Epithelial cell of umbilical artery (primary cell): ENCODE measurements around the gene ACP4. TPM values are rescaled to one million over a fixed set of nuclear protein-coding genes. Genes with fewer than 3 reads are reported as not detected.

ENCODE experiments used
- total RNA-seq: library from RNA; depleted of rRNA; stranded (reverse); fragments of >200 nt; gene quantifications from 2 replicates; pipeline ENCODE4 v1.2.3, GENCODE V29; 2014

Gene ACP4, protein sequence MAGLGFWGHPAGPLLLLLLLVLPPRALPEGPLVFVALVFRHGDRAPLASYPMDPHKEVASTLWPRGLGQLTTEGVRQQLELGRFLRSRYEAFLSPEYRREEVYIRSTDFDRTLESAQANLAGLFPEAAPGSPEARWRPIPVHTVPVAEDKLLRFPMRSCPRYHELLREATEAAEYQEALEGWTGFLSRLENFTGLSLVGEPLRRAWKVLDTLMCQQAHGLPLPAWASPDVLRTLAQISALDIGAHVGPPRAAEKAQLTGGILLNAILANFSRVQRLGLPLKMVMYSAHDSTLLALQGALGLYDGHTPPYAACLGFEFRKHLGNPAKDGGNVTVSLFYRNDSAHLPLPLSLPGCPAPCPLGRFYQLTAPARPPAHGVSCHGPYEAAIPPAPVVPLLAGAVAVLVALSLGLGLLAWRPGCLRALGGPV
- not detected in 2 replicates for total RNA-seq

DNA sequence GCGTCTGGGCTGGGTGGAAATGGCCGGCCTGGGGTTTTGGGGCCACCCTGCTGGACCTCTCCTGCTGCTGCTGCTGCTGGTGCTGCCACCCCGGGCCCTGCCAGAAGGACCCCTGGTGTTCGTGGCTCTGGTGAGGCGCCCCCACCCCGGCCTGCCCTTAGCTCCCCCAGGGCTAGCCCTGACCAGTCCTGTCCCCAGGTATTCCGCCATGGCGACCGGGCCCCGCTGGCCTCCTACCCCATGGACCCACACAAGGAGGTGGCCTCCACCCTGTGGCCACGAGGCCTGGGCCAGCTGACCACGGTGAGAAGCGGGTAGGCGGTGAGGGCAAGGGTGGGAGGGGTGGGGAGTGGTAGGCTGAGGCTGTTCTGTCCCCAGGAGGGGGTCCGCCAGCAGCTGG is at the start of gene ACP4:
TSS of gene ACP4 (plus strand) at position 20 of the 400 bp plus-strand sequence. CDS start at position 20, 0 bp downstream.

DNA sequence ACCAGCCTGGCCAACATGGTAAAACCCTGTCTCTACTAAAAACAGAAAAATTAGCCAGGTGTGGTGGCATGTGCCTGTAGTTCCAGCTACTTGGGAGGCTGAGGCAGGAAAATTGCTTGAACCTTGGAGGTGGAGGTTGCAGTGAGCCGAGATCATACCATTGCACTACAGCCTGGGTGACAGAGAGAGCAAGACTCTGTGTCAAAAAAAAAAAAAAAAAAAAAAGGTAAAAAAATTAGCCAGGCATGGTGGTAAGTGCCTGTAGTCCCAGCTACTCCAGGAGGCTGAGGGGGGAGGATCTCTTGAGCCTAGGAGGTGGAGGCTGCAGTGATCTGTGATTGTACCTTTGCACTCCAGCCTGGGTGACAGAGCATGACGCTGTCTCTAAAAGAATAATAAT is 20.1 kb upstream of the ACP4 start, which contains the start of gene GPR32:
TSS of gene GPR32 (plus strand) at position 301 of the 400 bp plus-strand sequence. CDS start 137 bp downstream, outside the sequence.

DNA sequence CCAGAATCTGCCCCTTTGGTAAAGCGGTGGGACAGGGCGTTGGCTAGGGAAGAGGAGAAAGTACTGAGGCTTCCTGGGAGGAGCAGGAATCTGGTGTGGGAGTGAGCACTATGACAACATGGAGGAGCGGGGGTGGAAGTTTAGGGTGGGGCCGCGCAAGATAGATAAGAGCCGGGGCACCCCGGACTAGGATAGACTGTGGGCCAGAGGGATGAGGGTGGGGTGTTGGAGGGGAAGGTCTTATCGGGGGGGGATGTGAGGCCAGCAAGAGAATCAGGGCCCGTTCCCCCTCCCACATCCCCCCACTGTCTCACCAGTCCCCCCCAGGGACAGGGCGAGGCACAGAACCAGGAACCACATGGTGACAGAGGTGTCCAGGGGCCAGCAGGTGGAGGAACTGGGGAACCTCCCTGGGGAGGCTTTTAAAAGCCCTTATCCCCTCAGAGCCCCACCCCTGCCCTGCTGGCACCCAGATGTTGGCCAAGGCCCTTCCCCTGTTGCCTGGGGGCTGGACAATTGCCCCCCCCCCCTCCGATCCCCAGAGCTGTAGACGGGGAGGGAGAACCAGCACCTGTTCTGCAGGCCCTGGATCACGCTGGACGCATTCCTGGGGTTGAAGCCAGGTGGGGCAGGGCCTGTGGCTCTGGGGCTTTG is 33.3 kb downstream of the ACP4 start, which contains the start of gene KLK1:
TSS of gene KLK1 (minus strand) at position 399 of the 654 bp plus-strand sequence. CDS start at position 360, 39 bp downstream.

DNA sequence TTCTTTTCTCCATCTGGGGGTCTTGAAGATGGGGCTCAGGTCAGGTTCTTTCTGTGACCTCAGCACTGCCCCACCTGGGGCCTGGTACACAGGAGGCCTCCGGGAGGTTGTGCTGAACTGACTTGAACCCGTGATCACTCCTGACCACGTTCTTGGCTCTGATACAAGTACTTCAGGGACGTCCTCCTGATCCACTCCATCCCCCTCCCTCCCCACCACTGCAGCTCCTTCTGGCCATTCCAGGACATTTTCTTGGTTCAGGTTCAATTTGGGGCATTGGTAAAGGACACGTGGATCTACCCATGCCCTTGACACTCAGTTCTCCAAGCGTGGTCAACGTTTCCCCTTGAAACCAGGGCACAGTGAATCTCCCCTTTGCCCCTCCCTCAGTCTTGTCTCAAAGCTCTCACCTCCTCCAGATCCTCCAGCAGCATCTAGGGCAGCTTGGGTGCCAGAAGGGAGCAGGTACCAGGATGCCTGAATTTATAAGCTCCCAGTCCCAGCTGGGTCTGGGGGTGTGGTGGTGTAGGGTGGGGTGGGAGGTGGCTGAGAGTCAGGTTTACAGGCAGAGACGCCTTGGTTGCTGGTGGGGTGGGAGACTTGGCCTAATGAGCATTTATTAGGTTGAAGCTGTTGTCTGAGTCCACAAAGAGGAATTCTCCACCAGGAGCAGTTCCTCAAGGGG is 43.0 kb downstream of the ACP4 start, which contains the start of gene KLK15:
TSS of gene KLK15 (minus strand) at position 458 of the 685 bp plus-strand sequence. CDS start 2,082 bp downstream, outside the sequence.

Other genes starting within 250 kb of the ACP4 start
- under 0.01 TPM in 1 of 2 replicates, not detected in the other for gene LRRC4B, start 222.0 kb upstream of the ACP4 start, total RNA-seq
- gene SYT3, start 150.5 kb upstream of the ACP4 start, total RNA-seq = under 0.01 and 0.15 TPM in 2 replicates
- gene C19orf81, start 141.0 kb upstream of the ACP4 start, total RNA-seq = 2.7 TPM in 1 of 2 replicates, not detected in the other
- gene SHANK1, start 70.6 kb upstream of the ACP4 start, total RNA-seq = 0.97 and 1.8 TPM in 2 replicates
- gene CLEC11A, start 67.1 kb upstream of the ACP4 start, total RNA-seq = 22.4 and 27.4 TPM in 2 replicates
- gene GPR32, start 20.0 kb upstream of the ACP4 start, total RNA-seq = not detected in 2 replicates
- gene KLK1, start 33.4 kb downstream of the ACP4 start, total RNA-seq = not detected in 2 replicates
- gene KLK15, start 43.2 kb downstream of the ACP4 start, total RNA-seq = not detected in 2 replicates
- not detected in 2 replicates for gene KLK3, start 64.5 kb downstream of the ACP4 start, total RNA-seq
- gene KLK2, start 83.0 kb downstream of the ACP4 start, total RNA-seq = not detected in 2 replicates
- not detected in 2 replicates for gene KLK4, start 121.0 kb downstream of the ACP4 start, total RNA-seq
- gene KLK5, start 162.6 kb downstream of the ACP4 start, total RNA-seq = not detected in 2 replicates
- gene KLK6, start 179.2 kb downstream of the ACP4 start, total RNA-seq = 0.32 TPM in 1 of 2 replicates, not detected in the other
- not detected in 2 replicates for gene KLK7, start 193.5 kb downstream of the ACP4 start, total RNA-seq
- gene KLK8, start 211.2 kb downstream of the ACP4 start, total RNA-seq = not detected in 2 replicates
- not detected in 2 replicates for gene KLK10, start 229.3 kb downstream of the ACP4 start, total RNA-seq
- not detected in 2 replicates for gene KLK11, start 236.2 kb downstream of the ACP4 start, total RNA-seq
- gene KLK12, start 244.6 kb downstream of the ACP4 start, total RNA-seq = not detected in 2 replicates